HL-60 (cell line): ENCODE results near the gene MASP1.
"Not testable (repeated sequence)": the region's sequence is repeated elsewhere in the genome, so short reads cannot be mapped to it uniquely, and the experiment has no call there.

Experiments
- DNase-seq, 2 experiments: peaks; one replicate each; pipeline ENCODE4 v3.0.0-alpha.2; 2010 to 2020; ENCODE audit warnings: low read depth in 1 of 2, low spot score in 1 of 2
- H3K27ac ChIP-seq: fragments of 250-450 bp; sonication (Bioruptor Pico); replicated peaks from 2 replicates; pipeline ENCODE4 v1.5.1; 2020; ENCODE audit warnings: mild to moderate bottlenecking, moderate library complexity
- H3K27me3 ChIP-seq: fragments of 250-450 bp; sonication (Bioruptor Pico); 2 replicates; pipeline ENCODE4 v1.5.1; 2021; ENCODE audit warnings: mild to moderate bottlenecking, moderate library complexity; ENCODE audit not compliant: insufficient read depth, poor library complexity, severe bottlenecking
- H3K4me3 ChIP-seq: replicated peaks from 2 replicates; pipeline ENCODE4 v1.5.1; 2011; ENCODE audit warnings: mild to moderate bottlenecking, control low read depth, low read length; ENCODE audit not compliant: insufficient read depth
- GABPA ChIP-seq: IDR thresholded peaks from 2 replicates; pipeline ENCODE4 v1.6.1; 2012; ENCODE audit warnings: low read depth
- POLR2AphosphoS5 ChIP-seq: IDR thresholded peaks from 2 replicates; pipeline ENCODE4 v1.6.1; 2012; ENCODE audit warnings: low read depth
- SPI1 ChIP-seq: IDR thresholded peaks from 2 replicates; pipeline ENCODE4 v1.6.1; 2012; ENCODE audit warnings: low read depth, mild to moderate bottlenecking, borderline replicate concordance
- TF ChIP-seq, protein P1 (sequence below): IDR thresholded peaks from one replicate; pipeline ENCODE4 v1.5.1; 2011; ENCODE audit warnings: low read length, control low read depth, inconsistent platforms; ENCODE audit not compliant: insufficient read depth
- TF ChIP-seq, protein P2 (sequence below): IDR thresholded peaks from 2 replicates; pipeline ENCODE4 v1.6.1; 2012; ENCODE audit warnings: low read depth; ENCODE audit not compliant: insufficient replicate concordance

Gene MASP1

DNA sequence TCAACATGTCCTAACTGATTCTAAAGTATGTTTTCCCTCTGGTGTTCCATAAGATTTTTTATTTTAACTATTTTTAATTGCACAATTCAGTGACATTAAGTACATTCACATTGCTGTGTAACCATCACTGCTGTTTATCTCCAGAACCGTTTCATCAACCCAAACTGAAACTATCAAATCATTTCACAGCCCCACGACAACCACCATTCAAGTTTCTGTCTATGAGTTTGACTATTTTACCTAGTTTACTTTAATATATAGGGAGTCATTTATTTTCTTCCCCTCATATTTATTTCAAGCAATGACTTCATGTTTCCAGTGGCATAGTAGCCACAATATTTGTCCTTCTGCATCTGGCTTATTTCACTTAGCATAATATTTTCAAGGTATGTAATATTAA, 85.9 kb downstream of the MASP1 start:
- TF ChIP-seq, protein P1, sequence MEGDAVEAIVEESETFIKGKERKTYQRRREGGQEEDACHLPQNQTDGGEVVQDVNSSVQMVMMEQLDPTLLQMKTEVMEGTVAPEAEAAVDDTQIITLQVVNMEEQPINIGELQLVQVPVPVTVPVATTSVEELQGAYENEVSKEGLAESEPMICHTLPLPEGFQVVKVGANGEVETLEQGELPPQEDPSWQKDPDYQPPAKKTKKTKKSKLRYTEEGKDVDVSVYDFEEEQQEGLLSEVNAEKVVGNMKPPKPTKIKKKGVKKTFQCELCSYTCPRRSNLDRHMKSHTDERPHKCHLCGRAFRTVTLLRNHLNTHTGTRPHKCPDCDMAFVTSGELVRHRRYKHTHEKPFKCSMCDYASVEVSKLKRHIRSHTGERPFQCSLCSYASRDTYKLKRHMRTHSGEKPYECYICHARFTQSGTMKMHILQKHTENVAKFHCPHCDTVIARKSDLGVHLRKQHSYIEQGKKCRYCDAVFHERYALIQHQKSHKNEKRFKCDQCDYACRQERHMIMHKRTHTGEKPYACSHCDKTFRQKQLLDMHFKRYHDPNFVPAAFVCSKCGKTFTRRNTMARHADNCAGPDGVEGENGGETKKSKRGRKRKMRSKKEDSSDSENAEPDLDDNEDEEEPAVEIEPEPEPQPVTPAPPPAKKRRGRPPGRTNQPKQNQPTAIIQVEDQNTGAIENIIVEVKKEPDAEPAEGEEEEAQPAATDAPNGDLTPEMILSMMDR = no peak
- TF ChIP-seq SPI1 = no peak
- no peak for TF ChIP-seq POLR2AphosphoS5
- no peak for TF ChIP-seq GABPA
- TF ChIP-seq, protein P2, sequence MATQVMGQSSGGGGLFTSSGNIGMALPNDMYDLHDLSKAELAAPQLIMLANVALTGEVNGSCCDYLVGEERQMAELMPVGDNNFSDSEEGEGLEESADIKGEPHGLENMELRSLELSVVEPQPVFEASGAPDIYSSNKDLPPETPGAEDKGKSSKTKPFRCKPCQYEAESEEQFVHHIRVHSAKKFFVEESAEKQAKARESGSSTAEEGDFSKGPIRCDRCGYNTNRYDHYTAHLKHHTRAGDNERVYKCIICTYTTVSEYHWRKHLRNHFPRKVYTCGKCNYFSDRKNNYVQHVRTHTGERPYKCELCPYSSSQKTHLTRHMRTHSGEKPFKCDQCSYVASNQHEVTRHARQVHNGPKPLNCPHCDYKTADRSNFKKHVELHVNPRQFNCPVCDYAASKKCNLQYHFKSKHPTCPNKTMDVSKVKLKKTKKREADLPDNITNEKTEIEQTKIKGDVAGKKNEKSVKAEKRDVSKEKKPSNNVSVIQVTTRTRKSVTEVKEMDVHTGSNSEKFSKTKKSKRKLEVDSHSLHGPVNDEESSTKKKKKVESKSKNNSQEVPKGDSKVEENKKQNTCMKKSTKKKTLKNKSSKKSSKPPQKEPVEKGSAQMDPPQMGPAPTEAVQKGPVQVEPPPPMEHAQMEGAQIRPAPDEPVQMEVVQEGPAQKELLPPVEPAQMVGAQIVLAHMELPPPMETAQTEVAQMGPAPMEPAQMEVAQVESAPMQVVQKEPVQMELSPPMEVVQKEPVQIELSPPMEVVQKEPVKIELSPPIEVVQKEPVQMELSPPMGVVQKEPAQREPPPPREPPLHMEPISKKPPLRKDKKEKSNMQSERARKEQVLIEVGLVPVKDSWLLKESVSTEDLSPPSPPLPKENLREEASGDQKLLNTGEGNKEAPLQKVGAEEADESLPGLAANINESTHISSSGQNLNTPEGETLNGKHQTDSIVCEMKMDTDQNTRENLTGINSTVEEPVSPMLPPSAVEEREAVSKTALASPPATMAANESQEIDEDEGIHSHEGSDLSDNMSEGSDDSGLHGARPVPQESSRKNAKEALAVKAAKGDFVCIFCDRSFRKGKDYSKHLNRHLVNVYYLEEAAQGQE = no peak
- Histone ChIP-seq H3K4me3 (no peak overlapping the region), H3K27ac (no peak overlapping the region), H3K27me3 (peaks cover 2% of the 10 kb centered on the region)
- no peak for DNase-seq

- H3K4me3 ChIP-seq, H3K27me3 ChIP-seq, DNase-seq, H3K27ac ChIP-seq: not testable (repeated sequence)
These were observed 92.0 kb downstream of the MASP1 start for GRCh38 chr3:187199463-187200050.

DNA sequence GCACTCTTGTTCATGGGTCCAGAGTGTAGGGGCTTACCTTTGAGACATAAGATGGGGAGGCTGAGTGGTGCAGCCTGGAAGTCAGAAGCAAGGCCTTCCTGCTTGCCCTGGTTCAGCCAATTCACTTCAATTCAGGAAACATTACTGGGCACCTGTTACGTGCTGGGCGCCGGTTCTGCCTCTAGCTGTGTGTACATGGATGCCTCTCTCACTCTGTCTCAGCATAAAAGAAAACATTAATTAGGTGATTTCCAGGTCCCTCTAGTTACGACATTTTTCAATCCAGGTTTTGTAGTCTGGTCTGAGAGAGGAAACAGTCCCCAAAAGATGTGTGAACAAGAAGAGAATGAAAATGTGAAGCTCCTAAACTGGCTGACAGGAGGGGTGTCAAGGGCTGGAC, 93.0 kb downstream of the MASP1 start:
- H3K4me3 ChIP-seq = no peak overlapping the region
- H3K27ac ChIP-seq = no peak overlapping the region
- no peak for DNase-seq
- TF ChIP-seq, protein P2 = no peak
- TF ChIP-seq, protein P1 = no peak
- no peak for TF ChIP-seq GABPA
- TF ChIP-seq SPI1 = no peak
- TF ChIP-seq POLR2AphosphoS5 = no peak
- H3K27me3 ChIP-seq = no peaks in the 10 kb centered on the region

DNA sequence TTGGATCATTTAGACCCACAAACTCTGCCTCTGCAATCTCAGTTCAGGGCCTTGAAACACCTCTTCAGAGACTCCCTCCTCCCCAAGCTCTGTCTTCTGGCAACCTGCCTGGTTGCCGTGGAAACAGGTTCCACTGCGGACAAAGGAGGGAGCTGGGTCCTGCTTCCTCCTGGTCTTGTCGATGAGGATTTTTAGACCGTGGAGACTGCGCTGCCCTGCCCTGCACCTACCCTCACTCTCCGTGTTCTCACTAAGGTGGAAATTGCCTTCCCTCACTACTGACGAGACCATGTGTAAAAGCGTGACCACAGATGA, 94.2 kb downstream of the MASP1 start, which contains the start of gene RTP1:
RTP1 (plus strand) TSS at position 152 of the 315 bp plus-strand sequence; CDS start at position 182, 30 bp downstream.
- Histone ChIP-seq H3K27ac (no peak within 1 kb of the TSS), H3K27me3 (no peaks in the 10 kb centered on the region), H3K4me3 (no peak within 1 kb of the TSS)
- TF ChIP-seq, protein P1 = no peak
- TF ChIP-seq SPI1 (no peak), POLR2AphosphoS5 (no peak), GABPA (no peak)
- TF ChIP-seq, protein P2 = no peak
- no peak for DNase-seq
